ENCODE measurements around the gene CABP1. TPM values are rescaled to one million over a fixed set of nuclear protein-coding genes. Genes with fewer than 3 reads are reported as not detected.

CABP1 gene
- total and polyA plus RNA-seq, 10 of the 15 experiments (the other 5 are each of a cell fraction or from before 2014, with no cell fraction given) = 0.16 to 2.4 (median 0.80) TPM; not detected in 2

GRCh38 chr12:120684523-120684932 is 44.1 kb downstream of the CABP1 start:
- H3K79me2 ChIP-seq (ENCODE audit: control insufficient read depth, insufficient read depth, low read length) = peaks cover 26% of the 10 kb centered on the region
- H3K27me3 ChIP-seq (replicated peaks in 1 of 2; ENCODE audit: control insufficient read depth in 2 of 2, insufficient read depth in 2 of 2, low read length in 1 of 2) = no peaks in the 10 kb centered on the region
- peak overlapping the region; percentile 52 for H3K9ac ChIP-seq (ENCODE audit: control insufficient read depth, insufficient read depth, low read length)
- DNase-seq (ENCODE audit: low read depth, low spot score) (peak; percentile 85), ATAC-seq (peak; percentile 42), FAIRE-seq (no peak)
- ChIA-PET RAD21 (ENCODE audit: unreplicated experiment) (interaction anchor here (0.9 to 8.9 kb wide), 5 partner anchors 15 to 287 kb away, joined by 3 to 144 read pairs (median 8); no protein-coding TSS in a partner anchor), POLR2A (interaction anchor here (0.6 to 7.4 kb wide), 7 partner anchors 9 to 215 kb away, joined by 3 to 57 read pairs (median 4); partner anchors contain the start of gene UNC119B), SMC1A (ENCODE audit: uncharacterized antibody, unreplicated experiment) (interaction anchor here (0.8 to 11.7 kb wide), 12 partner anchors 9 to 375 kb away, joined by 3 to 167 read pairs (median 5); partner anchors contain the start of gene ACADS), CTCF (interaction anchor here (1.1 to 24.8 kb wide), 8 partner anchors 9 to 287 kb away, joined by 3 to 454 read pairs (median 5); partner anchors contain the start of genes CABP1 and POP5)
- 13% methylated on average over 8 of the region's 8 CpGs for whole genome bisulfite sequencing (ENCODE audit: insufficient coverage, insufficient replicate concordance, low lambda C conversion rate, missing lambda C conversion rate)
- H3K36me3 ChIP-seq (ENCODE audit: control insufficient read depth in 2 of 2, insufficient read depth in 2 of 2, low read length in 1 of 2) = no peaks in the 10 kb centered on the region
- peak overlapping the region; percentile 55 for H3K4me2 ChIP-seq (ENCODE audit: control insufficient read depth, insufficient read depth)
- no peaks in the 10 kb centered on the region for H4K20me1 ChIP-seq (ENCODE audit: control insufficient read depth, insufficient read depth)
- intact Hi-C loops (cut with micrococcal nuclease; ENCODE audit: unreplicated experiment) = loop anchor here (2.0 kb wide), 1 partner anchor 14 kb away; no protein-coding TSS in a partner anchor
- TSS peak; percentile 79 for BruUV-seq (replicated peaks)
- TF ChIP-seq IRF4 (IDR thresholded peaks at IDR 0.05; ENCODE audit: low read depth, low read length) = 0 out of 2 replicates have a peak, but pooled peaks have one; percentile 20
- TF ChIP-seq MTA2 (IDR thresholded peaks at IDR 0.05; ENCODE audit: low read depth) = peak; percentile 51; the same call in 1 of the 2 replicates
- 0 out of 2 replicates have a peak, but pooled peaks have one; percentile 35 for TF ChIP-seq CBFB (IDR thresholded peaks at IDR 0.05; ENCODE audit: low read depth)
- no peak for TF ChIP-seq NFXL1 (IDR thresholded peaks at IDR 0.05; ENCODE audit: borderline replicate concordance)
- TF ChIP-seq HDGF (IDR thresholded peaks at IDR 0.05) = 0 out of 2 replicates have a peak, but pooled peaks have one; percentile 42
- TF ChIP-seq CEBPB (IDR thresholded peaks at IDR 0.05; ENCODE audit: borderline replicate concordance in 1 of 2, low read depth in 2 of 2, low read length in 2 of 2) = peak in 1 of 2 experiments; percentile 41; a peak in 1 of 4 replicates
- TF ChIP-seq JUNB (IDR thresholded peaks at IDR 0.05) = peak; percentile 55
- TF ChIP-seq IKZF2 (IDR thresholded peaks at IDR 0.05) = peak in 1 of 2 experiments; percentile 52; a peak in 3 of 4 replicates
- TF ChIP-seq HDAC2 (IDR thresholded peaks at IDR 0.05) = no peak
- TF ChIP-seq ATF7 (IDR thresholded peaks at IDR 0.05; ENCODE audit: low read depth) = peak; percentile 55
- TF ChIP-seq RCOR1 (conservative IDR thresholded peaks at IDR 0.05; ENCODE audit: low read depth, low read length) = no peak
- peak; percentile 30; the same call in 1 of the 2 replicates for TF ChIP-seq POLR2A (IDR thresholded peaks at IDR 0.05; ENCODE audit: low read depth, low read length)
- peak; percentile 62 for TF ChIP-seq CREM (IDR thresholded peaks at IDR 0.05; ENCODE audit: low read depth)
- TF ChIP-seq CREB1 (IDR thresholded peaks at IDR 0.05; ENCODE audit: low read depth) = peak; percentile 84
- 0 out of 2 replicates have a peak, but pooled peaks have one; percentile 88 for TF ChIP-seq MTA3 (IDR thresholded peaks at IDR 0.05; ENCODE audit: borderline replicate concordance, low read length)
- peak; percentile 33; the same call in 1 of the 2 replicates for TF ChIP-seq PKNOX1 (IDR thresholded peaks at IDR 0.05)
- H2AFZ ChIP-seq (ENCODE audit: control insufficient read depth, low read depth, low read length) = peak overlapping the region; percentile 47
- H3K4me3 ChIP-seq = no peak overlapping the region
- peak overlapping the region; percentile 96 for H3K27ac ChIP-seq (ENCODE audit: control insufficient read depth, insufficient read depth)
- in situ Hi-C loops (cut with MboI) = no loop called here
- H3K9me3 ChIP-seq (replicated peaks; ENCODE audit: control insufficient read depth, insufficient read depth, low read length) = peaks cover 2% of the 10 kb centered on the region; the same call in 1 of the 3 replicates
- peaks cover 26% of the 10 kb centered on the region for H3K4me1 ChIP-seq (ENCODE audit: control insufficient read depth, insufficient read depth, low read length)
